BE2C (cell line): ENCODE results near the gene FXYD6.
A peak's percentile ranks its signal among the peaks of the same experiment; 100 is the strongest.
"Not testable (repeated sequence)": the region's sequence is repeated elsewhere in the genome, so short reads cannot be mapped to it uniquely, and the experiment has no call there.

Source experiments
- DNase-seq: peaks from one replicate; pipeline ENCODE4 v3.0.0-alpha.2; 2020
- H3K27me3 ChIP-seq: fragments of 250-450 bp; sonication (Bioruptor Pico); 2 replicates; pipeline ENCODE4 v1.5.1; 2020; ENCODE audit warnings: mild to moderate bottlenecking
- H3K36me3 ChIP-seq: fragments of 250-450 bp; sonication (Bioruptor Pico); 2 replicates; pipeline ENCODE4 v1.5.1; 2020; ENCODE audit warnings: mild to moderate bottlenecking
- H3K4me1 ChIP-seq: fragments of 250-450 bp; sonication (Bioruptor Pico); 2 replicates; pipeline ENCODE4 v1.5.1; 2020
- H3K4me3 ChIP-seq: 2 replicates; pipeline ENCODE4 v1.5.1; 2011; ENCODE audit warnings: low read depth, low read length
- H3K9me3 ChIP-seq: fragments of 250-450 bp; sonication (Bioruptor Pico); 2 replicates; pipeline ENCODE4 v1.5.1; 2020
- CTCF ChIP-seq: IDR thresholded peaks from 2 replicates; pipeline ENCODE4 v1.5.1; 2012; ENCODE audit warnings: mild to moderate bottlenecking, low read depth, low read length

Gene FXYD6

GRCh38 chr11:117816151-117816741 lies 60.2 kb downstream of the FXYD6 start:
- no peak for TF ChIP-seq CTCF
- H3K27me3 ChIP-seq: no peaks in the 10 kb centered on the region
- no peaks in the 10 kb centered on the region for H3K9me3 ChIP-seq
- H3K4me1 ChIP-seq: peaks cover 36% of the 10 kb centered on the region
- peak overlapping the region; percentile 4; the same call in 1 of the 2 replicates for H3K4me3 ChIP-seq
- no peaks in the 10 kb centered on the region for H3K36me3 ChIP-seq
- peak; percentile 88 for DNase-seq

- no peak for DNase-seq
- no peaks in the 10 kb centered on the region for H3K36me3 ChIP-seq
- no peak for TF ChIP-seq CTCF
- no peaks in the 10 kb centered on the region for H3K9me3 ChIP-seq
- H3K27me3 ChIP-seq: no peaks in the 10 kb centered on the region
- H3K4me1 ChIP-seq: peaks cover 36% of the 10 kb centered on the region
- no peak overlapping the region for H3K4me3 ChIP-seq
Measured at GRCh38 chr11:117815262-117815803, 61.1 kb downstream of the FXYD6 start.

- Histone ChIP-seq H3K4me3 (no peak overlapping the region), H3K9me3 (no peaks in the 10 kb centered on the region), H3K4me1 (peaks cover 36% of the 10 kb centered on the region), H3K27me3 (no peaks in the 10 kb centered on the region), H3K36me3 (no peaks in the 10 kb centered on the region)
- DNase-seq: peak; percentile 67
- no peak for TF ChIP-seq CTCF
Measured at GRCh38 chr11:117814766-117815261, 61.6 kb downstream of the FXYD6 start.

- H3K36me3 ChIP-seq: no peaks in the 10 kb centered on the region
Measured at GRCh38 chr11:117814204-117814765, 62.2 kb downstream of the FXYD6 start.

GRCh38 chr11:117810056-117810451 lies 66.4 kb downstream of the FXYD6 start:
- not testable (repeated sequence) for H3K27me3 ChIP-seq, H3K36me3 ChIP-seq, H3K4me3 ChIP-seq, DNase-seq, H3K9me3 ChIP-seq, H3K4me1 ChIP-seq

More at GRCh38 chr11:117814204-117814765, 62.2 kb downstream of the FXYD6 start:
- no peak for DNase-seq
- H3K4me3 ChIP-seq: no peak overlapping the region
- no peak for TF ChIP-seq CTCF
- no peaks in the 10 kb centered on the region for H3K9me3 ChIP-seq
- H3K4me1 ChIP-seq: peaks cover 36% of the 10 kb centered on the region
- no peaks in the 10 kb centered on the region for H3K27me3 ChIP-seq

- peak overlapping the region; percentile 35 for H3K4me3 ChIP-seq
- H3K4me1 ChIP-seq: peaks cover 3% of the 10 kb centered on the region
- H3K36me3 ChIP-seq: no peaks in the 10 kb centered on the region
- no peaks in the 10 kb centered on the region for H3K27me3 ChIP-seq
- TF ChIP-seq CTCF: peak; percentile 80
- H3K9me3 ChIP-seq: no peaks in the 10 kb centered on the region
- DNase-seq: peak; percentile 92
Measured at GRCh38 chr11:117809236-117810055, 67.0 kb downstream of the FXYD6 start.
